ENCODE results near the gene AKAP12. TPM values are rescaled to one million over a fixed set of nuclear protein-coding genes. Genes with fewer than 3 reads are reported as not detected.

AKAP12 gene
- total and polyA plus RNA-seq, 12 donors = 5.7 to 43.3 (median 12.2) TPM

DNA sequence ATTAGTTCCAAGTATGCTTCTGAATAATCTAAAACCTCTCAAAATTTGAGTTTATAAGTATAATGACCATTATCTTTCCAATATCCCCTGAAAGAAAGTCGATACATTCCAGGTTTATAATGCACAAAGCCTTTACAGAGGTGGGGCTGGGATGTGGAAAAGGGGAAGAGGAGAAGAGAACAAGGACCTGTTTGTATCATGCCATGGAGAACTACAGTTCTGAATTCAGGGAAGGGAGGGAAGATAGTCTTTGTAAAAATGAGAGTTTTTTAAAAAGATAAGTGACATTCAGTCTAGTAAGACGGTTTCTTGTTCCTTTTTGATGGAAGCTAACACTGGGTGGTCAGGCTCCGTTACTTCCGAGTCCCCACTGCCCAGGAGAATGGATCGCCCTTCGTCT lies 125.5 kb downstream of the AKAP12 start:
- no peak overlapping the region for H3K4me3 ChIP-seq
- ATAC-seq (no peak), DNase-seq (no peak)
- no peak overlapping the region for H3K27ac ChIP-seq
- no peaks in the 10 kb centered on the region for H3K9me3 ChIP-seq
- H3K4me1 ChIP-seq = no peaks in the 10 kb centered on the region
- intact Hi-C loops (cut with DNase I) = no loop called here
- H3K27me3 ChIP-seq = no peaks in the 10 kb centered on the region
- TF ChIP-seq, protein P1, sequence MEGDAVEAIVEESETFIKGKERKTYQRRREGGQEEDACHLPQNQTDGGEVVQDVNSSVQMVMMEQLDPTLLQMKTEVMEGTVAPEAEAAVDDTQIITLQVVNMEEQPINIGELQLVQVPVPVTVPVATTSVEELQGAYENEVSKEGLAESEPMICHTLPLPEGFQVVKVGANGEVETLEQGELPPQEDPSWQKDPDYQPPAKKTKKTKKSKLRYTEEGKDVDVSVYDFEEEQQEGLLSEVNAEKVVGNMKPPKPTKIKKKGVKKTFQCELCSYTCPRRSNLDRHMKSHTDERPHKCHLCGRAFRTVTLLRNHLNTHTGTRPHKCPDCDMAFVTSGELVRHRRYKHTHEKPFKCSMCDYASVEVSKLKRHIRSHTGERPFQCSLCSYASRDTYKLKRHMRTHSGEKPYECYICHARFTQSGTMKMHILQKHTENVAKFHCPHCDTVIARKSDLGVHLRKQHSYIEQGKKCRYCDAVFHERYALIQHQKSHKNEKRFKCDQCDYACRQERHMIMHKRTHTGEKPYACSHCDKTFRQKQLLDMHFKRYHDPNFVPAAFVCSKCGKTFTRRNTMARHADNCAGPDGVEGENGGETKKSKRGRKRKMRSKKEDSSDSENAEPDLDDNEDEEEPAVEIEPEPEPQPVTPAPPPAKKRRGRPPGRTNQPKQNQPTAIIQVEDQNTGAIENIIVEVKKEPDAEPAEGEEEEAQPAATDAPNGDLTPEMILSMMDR (IDR thresholded peaks at IDR 0.05) = no peak
- peaks cover 0 to 95% (median 35%) of the 10 kb centered on the region in 9 donors for H3K36me3 ChIP-seq
- 90 to 95% methylated on average over 6 of the region's 6 CpGs for WGBS, 2 donors

GRCh38 chr6:151370509-151371078 lies 130.8 kb downstream of the AKAP12 start:
- Histone ChIP-seq H3K4me1 (peaks cover 0 to 23% (median 15%) of the 10 kb centered on the region in 9 donors), H3K9me3 (no peaks in the 10 kb centered on the region), H3K27me3 (no peaks in the 10 kb centered on the region), H3K27ac (no peak overlapping the region), H3K4me3 (no peak overlapping the region), H3K36me3 (peaks cover 0 to 76% (median 18%) of the 10 kb centered on the region in 9 donors)
- intact Hi-C loops (cut with DNase I) = no loop called here
- 78 to 84% methylated on average over 6 of the region's 6 CpGs for WGBS, 2 donors
- ATAC-seq (no peak), DNase-seq (no peak)
- TF ChIP-seq, protein P1 (IDR thresholded peaks at IDR 0.05) = peak in 3 of 9 donors; percentile 5 to 21 (median 18)

- Histone ChIP-seq H3K27ac (peak overlapping the region in 1 of 10 donors; percentile 21), H3K9me3 (no peaks in the 10 kb centered on the region), H3K27me3 (no peaks in the 10 kb centered on the region), H3K36me3 (peaks cover 0 to 62% (median 5%) of the 10 kb centered on the region in 9 donors), H3K4me3 (no peak overlapping the region), H3K4me1 (peaks cover 0 to 27% (median 15%) of the 10 kb centered on the region in 9 donors)
- intact Hi-C loops (cut with DNase I) = no loop called here
- WGBS, 2 donors = 81 to 85% methylated on average over 5 of the region's 5 CpGs
- ATAC-seq (no peak), DNase-seq (no peak)
- TF ChIP-seq, protein P1 (IDR thresholded peaks at IDR 0.05) = no peak
Measured at GRCh38 chr6:151372164-151372563, 132.4 kb downstream of the AKAP12 start.

DNA sequence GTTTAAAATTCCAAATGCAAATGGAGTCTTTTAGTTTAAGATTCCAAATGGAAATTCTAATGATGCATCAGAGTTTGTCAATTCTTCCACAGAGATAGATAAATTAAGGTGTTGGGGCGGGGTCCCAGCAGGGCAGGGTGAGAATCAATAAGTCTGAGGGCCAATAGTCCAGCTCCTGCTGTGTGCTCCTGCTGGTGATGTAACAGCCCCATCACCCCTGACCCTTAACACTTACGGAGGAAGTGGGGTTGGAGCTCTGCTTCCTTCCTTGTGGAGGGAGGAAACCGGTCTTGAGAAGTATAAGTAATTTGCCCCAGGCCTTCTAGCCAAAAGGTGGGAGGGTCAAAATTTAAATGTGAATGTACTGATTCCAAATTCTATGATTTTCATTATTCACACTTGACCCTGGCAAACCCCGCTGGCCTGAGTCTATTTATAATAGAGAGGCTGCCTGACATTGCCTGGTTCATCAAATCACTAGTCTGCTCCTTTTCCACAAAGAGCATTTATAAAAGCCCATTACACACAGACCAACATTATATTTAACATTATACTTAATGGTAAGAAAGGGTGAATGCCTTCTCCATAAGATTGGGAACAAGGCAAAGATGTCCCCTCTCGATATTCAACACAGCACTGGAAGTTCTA lies 134.4 kb downstream of the AKAP12 start:
- 50 to 66% methylated on average over 5 of the region's 5 CpGs for WGBS, 2 donors
- TF ChIP-seq, protein P1 (IDR thresholded peaks at IDR 0.05) = no peak
- Histone ChIP-seq H3K4me3 (peak overlapping the region in 4 of 10 donors; percentile 3 to 19 (median 9)), H3K27ac (peak overlapping the region in 9 of 10 donors; percentile 16 to 77 (median 51)), H3K4me1 (peaks cover 0 to 27% (median 15%) of the 10 kb centered on the region in 9 donors), H3K9me3 (no peaks in the 10 kb centered on the region), H3K27me3 (no peaks in the 10 kb centered on the region), H3K36me3 (peaks cover 0 to 42% (median 5%) of the 10 kb centered on the region in 9 donors)
- ATAC-seq = peak; percentile 47 to 87 (median 78)
- peak in 1 of 2 donors; percentile 33 for DNase-seq
- intact Hi-C loops (cut with DNase I) = no loop called here

All from heart right ventricle (tissue), 16 donors.